Measurements from ENCODE around the gene TMEM184B.

The TMEM184B gene

DNA sequence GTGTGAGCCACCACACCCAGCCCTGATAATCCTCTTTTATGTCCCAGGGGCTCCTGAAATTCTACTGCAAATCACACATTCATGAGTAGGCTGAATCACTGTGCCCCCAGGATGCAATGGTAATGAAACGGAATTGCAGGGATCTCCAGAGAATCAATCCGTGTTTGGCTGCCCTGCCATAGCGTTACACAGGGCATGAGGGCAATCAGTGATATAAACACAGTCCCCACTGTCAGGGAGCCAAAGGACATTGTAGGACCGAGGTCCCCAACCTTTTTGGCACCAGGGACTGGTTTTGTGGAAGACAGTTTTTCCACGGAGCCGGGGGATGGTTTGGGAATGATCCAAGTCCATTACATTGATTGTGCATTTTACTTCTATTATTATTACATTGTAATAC lies 82.2 kb downstream of the TMEM184B start:
- Histone ChIP-seq H3K9me3 (no peaks in the 10 kb centered on the region), H3K4me3 (ENCODE audit: low read depth in 1 of 2, low read length in 1 of 2) (no peak overlapping the region), H3K4me1 (ENCODE audit: control insufficient read depth in 1 of 2, insufficient read depth in 1 of 2, low read depth in 1 of 2, low read length in 1 of 2) (peaks cover 33 to 48% of the 10 kb centered on the region in 2 experiments), H3K36me3 (no peaks in the 10 kb centered on the region), H3K27me3 (no peaks in the 10 kb centered on the region), H3K27ac (no peak overlapping the region)
- TF ChIP-seq, protein P1, sequence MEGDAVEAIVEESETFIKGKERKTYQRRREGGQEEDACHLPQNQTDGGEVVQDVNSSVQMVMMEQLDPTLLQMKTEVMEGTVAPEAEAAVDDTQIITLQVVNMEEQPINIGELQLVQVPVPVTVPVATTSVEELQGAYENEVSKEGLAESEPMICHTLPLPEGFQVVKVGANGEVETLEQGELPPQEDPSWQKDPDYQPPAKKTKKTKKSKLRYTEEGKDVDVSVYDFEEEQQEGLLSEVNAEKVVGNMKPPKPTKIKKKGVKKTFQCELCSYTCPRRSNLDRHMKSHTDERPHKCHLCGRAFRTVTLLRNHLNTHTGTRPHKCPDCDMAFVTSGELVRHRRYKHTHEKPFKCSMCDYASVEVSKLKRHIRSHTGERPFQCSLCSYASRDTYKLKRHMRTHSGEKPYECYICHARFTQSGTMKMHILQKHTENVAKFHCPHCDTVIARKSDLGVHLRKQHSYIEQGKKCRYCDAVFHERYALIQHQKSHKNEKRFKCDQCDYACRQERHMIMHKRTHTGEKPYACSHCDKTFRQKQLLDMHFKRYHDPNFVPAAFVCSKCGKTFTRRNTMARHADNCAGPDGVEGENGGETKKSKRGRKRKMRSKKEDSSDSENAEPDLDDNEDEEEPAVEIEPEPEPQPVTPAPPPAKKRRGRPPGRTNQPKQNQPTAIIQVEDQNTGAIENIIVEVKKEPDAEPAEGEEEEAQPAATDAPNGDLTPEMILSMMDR (IDR thresholded peaks at IDR 0.05), result no peak

DNA sequence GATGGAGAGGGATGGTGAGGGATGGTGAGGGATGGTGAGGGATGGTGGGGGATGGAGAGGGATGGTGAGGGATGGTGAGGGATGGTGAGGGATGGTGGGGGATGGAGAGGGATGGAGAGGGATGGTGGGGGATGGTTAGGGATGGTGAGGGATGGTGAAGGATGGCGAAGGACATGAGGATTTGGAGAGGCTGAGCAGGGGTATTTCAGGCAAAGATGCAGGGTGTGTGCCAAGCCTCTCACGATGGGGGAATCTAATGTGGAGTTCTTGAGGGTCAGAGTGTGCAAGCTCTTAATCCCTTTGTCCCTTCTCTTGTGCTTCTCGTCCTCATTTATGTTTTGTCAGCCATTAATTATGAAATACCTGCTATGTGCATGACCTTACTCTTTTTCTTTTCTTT lies 83.7 kb downstream of the TMEM184B start:
- H3K4me3 ChIP-seq (ENCODE audit: low read depth in 1 of 2, low read length in 1 of 2), result no peak overlapping the region
- H3K36me3 ChIP-seq, result no peaks in the 10 kb centered on the region
- H3K27ac ChIP-seq, result no peak overlapping the region
- no peaks in the 10 kb centered on the region for H3K9me3 ChIP-seq
- TF ChIP-seq, protein P1 (IDR thresholded peaks at IDR 0.05), result no peak
- no peaks in the 10 kb centered on the region for H3K27me3 ChIP-seq
- peaks cover 27 to 37% of the 10 kb centered on the region in 2 experiments for H3K4me1 ChIP-seq (ENCODE audit: control insufficient read depth in 1 of 2, insufficient read depth in 1 of 2, low read depth in 1 of 2, low read length in 1 of 2)

DNA sequence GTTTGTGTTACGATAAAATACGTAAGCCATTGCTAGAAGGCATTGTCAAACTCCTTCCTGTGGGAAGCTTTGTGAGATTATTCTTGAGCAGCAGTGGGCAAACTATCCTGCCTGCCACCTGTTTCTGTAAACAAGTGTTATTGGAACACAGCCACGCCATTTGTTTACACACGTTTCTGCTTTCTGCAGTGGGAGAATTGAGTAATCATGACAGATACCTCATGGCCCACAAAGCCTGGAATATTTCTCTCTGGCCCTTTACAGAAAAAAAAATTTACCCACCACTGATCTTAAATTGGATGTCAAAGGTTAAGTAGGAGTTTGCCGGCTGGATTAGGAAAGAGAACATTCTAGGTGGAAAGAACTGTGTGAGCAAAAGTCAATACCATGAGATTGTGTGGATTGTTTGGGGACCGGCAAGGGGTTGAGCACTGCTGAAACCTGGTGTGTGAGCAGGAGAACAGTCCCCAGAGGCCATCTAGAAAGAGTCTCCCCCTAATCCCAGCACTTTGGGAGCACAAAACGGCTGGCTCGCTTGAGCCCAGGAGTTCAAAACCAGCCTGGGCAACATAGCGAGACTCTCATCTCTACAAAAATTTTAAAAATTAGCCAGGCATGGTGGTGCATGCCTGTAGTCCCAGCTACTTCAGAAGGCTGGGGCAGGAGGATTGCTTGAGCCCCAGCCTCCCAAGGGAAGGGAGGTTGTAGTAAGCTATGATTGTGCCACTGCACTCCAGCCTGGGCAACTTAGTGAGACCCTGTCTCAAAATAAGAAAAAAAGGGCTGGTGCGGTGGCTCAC lies 85.2 kb downstream of the TMEM184B start:
- H3K4me3 ChIP-seq (ENCODE audit: low read depth in 1 of 2, low read length in 1 of 2), result no peak overlapping the region
- peak overlapping the region; percentile 74 for H3K27ac ChIP-seq
- no peaks in the 10 kb centered on the region for H3K36me3 ChIP-seq
- TF ChIP-seq, protein P1 (IDR thresholded peaks at IDR 0.05), result no peak
- H3K4me1 ChIP-seq (ENCODE audit: control insufficient read depth in 1 of 2, insufficient read depth in 1 of 2, low read depth in 1 of 2, low read length in 1 of 2), result peaks cover 12 to 24% of the 10 kb centered on the region in 2 experiments
- no peaks in the 10 kb centered on the region for H3K9me3 ChIP-seq
- H3K27me3 ChIP-seq, result no peaks in the 10 kb centered on the region

DNA sequence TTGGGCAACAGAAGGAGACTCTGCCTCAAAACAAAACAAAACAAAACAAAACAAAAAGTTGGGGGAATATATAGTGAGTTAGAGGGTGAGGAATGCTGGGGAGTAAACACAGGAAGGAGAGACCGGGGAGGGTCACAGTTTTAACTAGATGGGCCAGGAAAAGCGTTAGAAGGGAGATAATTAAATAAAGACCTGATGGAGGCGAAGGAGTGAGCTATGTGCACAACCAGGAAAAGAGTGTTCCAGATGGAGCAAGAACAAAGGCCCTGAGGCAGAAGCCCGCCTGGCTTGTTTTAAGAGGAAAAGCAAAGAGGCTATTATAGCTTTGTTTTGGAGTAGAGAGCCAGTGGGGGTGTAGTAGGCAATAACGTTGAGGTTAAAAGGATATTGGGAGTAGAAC lies 86.4 kb downstream of the TMEM184B start:
- TF ChIP-seq, protein P1 (IDR thresholded peaks at IDR 0.05), result no peak
- H3K27me3 ChIP-seq, result no peaks in the 10 kb centered on the region

DNA sequence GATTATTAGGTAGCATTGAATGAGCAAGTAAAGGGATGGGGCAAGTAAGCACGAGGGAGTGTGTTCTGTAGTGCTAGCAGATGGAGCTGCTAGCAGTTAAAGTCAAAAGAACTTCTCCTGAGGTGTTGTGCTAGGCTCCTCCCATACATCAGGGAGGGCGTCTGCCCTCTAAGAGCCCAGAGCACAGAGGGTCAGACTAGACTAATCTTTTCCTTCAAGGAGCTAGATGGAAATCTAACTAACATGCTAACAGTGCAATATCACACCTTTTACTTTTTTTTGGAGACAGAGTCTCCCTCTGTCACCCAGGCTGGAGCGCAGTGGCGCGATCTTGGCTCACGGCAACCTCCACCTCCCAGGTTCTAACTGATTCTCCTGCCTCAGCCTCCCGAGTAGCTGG lies 88.0 kb downstream of the TMEM184B start:
- TF ChIP-seq, protein P1 (IDR thresholded peaks at IDR 0.05), result no peak
- H3K27me3 ChIP-seq, result no peaks in the 10 kb centered on the region
- H3K9me3 ChIP-seq, result no peaks in the 10 kb centered on the region
- no peaks in the 10 kb centered on the region for H3K36me3 ChIP-seq
- no peak overlapping the region for H3K4me3 ChIP-seq (ENCODE audit: low read depth in 1 of 2, low read length in 1 of 2)
- peaks cover 31 to 40% of the 10 kb centered on the region in 2 experiments for H3K4me1 ChIP-seq (ENCODE audit: control insufficient read depth in 1 of 2, insufficient read depth in 1 of 2, low read depth in 1 of 2, low read length in 1 of 2)
- H3K27ac ChIP-seq, result no peak overlapping the region

More for the DNA sequence above, 86.4 kb downstream of the TMEM184B start:
- no peak overlapping the region for H3K4me3 ChIP-seq (ENCODE audit: low read depth in 1 of 2, low read length in 1 of 2)
- peaks cover 15 to 24% of the 10 kb centered on the region in 2 experiments for H3K4me1 ChIP-seq (ENCODE audit: control insufficient read depth in 1 of 2, insufficient read depth in 1 of 2, low read depth in 1 of 2, low read length in 1 of 2)
- no peaks in the 10 kb centered on the region for H3K36me3 ChIP-seq
- no peaks in the 10 kb centered on the region for H3K9me3 ChIP-seq
- H3K27ac ChIP-seq, result peak overlapping the region; percentile 74

Data from neutrophil (primary cell).